NK-92 treated with Interleukin-12 subunit alpha and Interleukin-12 subunit beta, amount 100 ng/mL, for 24 hours (cell line): ENCODE measurements around the gene C11orf24.
"Not testable (repeated sequence)": the region's sequence is repeated elsewhere in the genome, so short reads cannot be mapped to it uniquely, and the experiment has no call there.

ENCODE experiments used
- DNase-seq: peaks from one replicate; lab custom pipeline; 2025; lab: John Stamatoyannopoulos, UW

Gene C11orf24

DNA sequence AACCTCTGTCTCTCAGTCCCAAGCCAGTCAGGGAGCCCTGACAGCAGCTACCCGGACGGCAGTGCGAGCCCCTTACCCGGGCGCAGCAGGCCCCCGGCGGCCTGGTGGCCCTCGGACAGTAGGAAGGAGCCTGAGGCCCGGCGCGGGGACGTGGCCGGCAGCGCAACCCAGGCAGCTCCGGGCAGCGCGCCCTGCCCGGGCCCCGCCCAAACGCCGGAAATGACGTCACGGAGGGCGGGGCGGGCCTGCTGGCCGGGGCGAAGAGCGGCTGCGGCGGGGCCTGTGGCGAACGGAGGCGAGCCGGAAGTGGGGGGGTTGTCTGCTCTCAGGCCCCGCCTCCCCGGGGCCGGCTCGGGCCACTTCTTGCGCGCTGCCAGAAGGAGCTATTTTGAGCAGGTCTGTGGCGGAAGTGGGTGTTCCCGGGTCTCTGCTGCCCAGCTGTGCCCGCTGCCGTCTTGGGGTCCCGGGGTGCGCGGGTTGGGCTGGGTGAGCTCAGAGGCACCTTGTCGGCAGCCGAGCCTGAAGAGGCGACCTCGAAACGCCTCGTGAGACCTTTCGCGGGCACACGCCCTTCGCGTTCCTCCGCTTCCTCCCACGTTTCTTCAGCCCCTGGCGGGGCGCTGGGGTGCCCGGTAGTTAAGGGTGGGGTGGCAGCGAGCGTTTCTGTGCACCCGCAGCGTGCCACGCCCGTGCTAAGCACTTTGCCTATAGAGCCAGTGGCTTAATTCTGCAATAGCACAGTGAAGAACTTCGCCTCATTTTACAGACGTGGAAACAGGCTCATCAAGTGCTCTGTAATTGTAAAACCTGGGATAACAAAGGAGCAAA is at the start of gene C11orf24:
Gene C11orf24 (minus strand): TSS at position 193 of the 828 bp plus-strand sequence. CDS start 8,206 bp downstream, outside the sequence.
- DNase-seq: peak; percentile 93

DNA sequence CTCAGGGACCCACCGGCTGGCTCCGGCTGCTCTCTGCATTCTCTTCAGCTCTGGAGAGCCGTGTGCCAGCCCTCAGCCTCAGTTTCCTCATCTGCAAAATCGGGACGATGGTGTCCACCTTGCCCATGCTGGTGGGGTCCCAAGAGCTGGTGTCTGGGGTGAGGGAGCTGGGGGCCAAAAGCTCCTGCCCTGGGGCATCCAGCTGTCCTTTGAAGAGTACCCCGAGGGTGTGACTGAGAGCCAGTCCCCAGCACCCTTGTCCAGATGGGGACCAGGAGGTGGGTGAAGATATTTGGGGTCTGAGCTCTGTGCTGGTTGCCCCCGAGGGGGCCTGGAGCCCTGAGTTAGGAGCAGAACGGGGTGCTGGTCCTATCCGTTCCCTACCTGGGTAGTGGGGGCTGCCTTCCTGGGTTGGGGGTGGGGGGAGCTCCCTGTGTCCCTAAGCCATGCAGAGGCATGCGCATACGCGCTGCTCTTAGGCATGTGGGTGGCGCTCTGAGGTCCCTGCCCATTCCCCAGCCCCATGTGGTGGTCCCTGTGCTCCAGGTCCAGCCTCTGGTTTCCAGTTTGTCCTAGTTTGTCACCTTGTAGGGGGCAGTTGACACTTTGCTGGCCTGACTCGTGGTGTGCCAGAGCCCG is 45.5 kb upstream of the C11orf24 start:
- DNase-seq: no peak

DNA sequence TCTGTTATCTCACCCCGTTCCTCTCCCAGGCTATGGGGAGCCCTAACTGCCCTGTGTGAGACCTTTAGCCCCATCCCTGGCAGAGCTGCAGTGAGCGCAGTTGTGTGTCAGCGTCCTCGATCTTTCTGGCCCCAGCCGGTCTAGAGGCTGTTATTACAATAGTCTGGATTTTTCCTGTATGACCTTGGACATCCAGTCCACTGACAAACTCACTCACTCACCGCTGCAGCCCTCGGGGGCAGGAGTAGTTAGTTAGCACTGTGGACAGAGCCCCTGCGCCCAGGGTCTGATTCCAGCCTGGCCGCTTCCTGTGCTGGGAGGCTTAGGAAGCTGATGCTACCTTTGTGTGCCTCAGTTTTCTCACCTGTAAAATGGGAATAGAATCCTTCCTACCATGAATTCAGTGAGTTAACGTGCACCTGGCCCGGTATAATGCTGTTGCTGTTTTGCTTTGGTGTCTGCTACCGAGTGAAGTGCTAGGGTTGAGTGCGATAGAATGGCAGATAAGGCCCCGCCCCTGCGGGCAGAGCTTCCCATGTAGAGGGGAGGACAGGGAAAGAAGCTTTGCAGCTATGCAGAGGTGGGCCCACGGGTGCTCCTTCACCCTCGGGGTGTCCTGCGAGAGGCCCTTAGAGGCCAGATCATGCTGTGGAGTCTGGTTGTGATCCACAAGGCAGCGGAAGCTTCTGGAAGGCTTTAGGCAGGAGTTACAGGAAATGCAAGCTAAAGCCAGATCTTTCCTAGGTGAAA is 43.6 kb upstream of the C11orf24 start:
- no peak for DNase-seq

DNA sequence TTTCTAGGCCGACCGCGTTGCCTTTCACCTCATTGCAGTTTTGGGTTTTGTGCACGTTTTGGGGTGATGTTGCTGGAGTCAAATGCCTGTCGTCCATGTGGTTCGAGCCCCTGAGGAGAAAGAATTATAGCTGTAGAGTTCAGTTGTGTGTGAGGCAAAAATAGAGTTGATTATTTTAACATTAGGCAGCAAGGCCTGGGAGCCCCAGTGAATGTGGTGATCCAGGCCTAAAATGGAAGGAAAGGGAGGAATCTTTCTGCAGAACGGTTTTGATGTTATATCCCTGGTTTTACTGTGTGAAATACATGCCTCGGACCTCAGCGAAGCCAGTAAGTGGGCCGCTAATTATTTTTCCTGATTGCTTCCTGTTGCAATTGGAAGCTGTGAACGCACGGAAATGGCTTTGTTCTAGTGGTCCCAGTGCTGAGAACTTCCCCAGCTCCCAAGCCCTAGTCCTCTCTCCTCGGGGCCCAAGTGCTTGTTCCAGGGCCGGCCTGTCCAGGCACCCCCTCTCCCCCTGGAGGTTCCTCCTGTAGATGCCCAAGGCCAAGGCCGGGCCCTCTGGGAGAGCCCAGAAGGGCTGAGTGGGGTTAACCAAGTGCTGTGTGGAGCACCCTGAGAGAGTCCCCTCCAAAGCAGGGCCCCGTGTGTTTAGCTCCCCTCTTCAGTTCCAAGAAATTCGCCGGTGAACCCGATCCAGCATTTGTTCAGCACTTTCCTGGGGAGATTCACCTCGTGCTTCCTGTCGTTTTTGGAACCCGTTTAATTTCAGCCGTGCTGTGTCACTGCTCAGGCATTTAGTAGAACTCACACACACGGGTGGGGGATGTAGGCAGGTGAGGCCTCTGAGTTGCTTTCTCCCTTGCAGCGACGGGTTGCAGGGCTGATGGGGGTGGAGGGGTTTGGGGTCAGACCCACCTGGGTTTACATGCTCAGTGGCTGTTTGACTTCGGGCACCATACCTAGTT is 42.7 kb upstream of the C11orf24 start:
- DNase-seq: no peak

DNA sequence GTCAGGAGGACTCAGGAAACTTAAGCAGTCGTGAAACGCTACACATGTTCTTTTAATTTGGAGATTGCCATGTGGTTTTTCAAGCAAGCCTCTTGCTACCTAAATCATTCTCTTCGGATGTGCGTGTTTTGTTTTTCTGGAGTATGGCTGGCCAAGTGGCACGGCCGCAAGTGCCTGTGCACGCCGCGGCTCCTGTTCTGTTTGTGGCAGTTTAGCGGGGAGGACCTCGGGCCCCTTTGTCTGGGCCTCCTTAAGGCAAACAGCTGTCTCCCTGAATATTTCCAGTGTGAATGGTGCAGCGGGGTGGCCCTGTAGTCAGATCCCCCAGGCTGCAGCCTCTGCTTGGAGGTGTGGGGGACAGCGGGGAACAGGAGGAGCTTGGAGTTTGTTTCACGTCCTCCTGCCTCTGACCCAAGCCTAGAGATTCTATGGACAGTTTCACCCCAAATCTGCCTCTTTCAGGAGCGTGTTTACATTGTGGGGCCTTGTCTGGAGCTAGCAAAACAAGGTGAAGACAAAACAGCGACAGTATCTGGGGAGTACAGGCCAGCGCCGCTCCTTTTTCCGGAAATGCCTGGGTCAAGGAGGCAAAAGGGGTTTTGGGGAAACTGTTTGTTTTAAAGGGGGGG is 41.9 kb upstream of the C11orf24 start:
- no peak for DNase-seq

DNA sequence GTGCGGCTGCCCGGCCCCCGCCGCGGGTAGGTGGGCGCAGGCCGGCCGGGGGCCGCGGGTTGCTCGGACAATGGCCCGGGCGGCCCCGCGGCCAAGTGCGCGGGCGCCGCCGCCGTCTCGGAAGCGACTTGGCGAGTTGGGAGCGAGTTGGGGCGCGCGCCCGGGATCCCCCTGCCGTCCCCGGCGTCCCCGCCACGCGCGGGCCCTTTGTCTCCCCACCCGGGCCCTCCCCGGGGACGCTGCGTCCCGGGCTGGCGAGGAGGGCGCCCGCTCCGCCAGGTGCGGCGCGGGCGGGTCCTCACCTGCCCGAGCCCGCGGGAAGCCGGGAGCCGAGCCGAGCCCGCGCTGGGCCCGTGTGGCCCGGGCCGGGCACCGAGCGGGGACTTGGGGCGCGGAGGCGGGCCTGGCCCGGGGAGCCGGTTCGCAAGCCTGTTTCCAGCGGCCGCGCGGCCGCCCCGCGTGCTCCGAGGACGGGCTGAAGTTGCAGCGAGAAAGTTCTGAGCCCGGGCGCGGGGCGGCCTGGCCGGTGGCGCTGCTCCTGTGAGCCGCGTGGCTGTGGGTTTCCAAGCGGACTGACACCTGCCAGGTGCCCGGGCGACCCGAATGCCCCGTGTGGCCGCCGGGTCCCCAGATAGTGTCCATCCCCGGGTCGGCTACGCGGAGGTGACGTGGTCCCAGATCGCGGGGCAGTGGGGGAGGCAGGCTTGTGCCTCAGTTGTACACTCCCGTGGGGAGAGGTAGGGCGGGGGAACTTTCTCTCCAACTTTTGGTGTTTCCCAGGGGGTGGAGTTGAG is 41.2 kb upstream of the C11orf24 start:
- no peak for DNase-seq

DNA sequence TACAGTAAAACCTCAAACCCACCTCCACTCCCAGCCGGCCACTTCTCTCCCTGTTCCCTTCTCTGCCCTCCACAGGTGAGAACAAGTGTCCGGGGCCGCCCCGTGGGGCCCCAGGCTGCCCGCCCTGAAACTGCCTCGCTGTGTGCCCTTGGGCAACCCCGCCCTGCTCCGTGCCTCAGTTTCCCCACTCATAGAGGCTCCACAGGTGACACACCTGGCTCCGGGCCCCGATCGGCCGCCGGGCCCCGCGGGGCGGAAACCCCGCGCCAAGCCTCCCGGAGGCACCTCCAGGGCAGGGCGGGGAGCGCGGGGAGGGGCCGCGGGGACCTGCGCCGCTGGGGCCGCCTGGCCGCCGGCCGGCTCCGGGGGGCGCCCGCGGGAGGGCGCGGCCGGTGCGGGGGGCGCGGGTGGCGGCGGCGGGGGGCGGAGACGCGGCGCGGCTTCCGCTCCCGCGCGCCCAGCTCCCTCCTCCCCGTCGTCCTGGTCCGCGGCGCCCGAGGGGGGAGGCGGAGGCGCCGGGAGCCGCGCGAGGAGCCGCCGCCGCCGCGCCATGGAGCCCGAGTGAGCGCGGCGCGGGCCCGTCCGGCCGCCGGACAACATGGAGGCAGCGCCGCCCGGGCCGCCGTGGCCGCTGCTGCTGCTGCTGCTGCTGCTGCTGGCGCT is 40.5 kb upstream of the C11orf24 start, which contains the start of gene LRP5:
Gene LRP5 (plus strand): TSS at position 475 of the 663 bp plus-strand sequence. CDS start 124 bp downstream, at position 599.
- DNase-seq: no peak

DNA sequence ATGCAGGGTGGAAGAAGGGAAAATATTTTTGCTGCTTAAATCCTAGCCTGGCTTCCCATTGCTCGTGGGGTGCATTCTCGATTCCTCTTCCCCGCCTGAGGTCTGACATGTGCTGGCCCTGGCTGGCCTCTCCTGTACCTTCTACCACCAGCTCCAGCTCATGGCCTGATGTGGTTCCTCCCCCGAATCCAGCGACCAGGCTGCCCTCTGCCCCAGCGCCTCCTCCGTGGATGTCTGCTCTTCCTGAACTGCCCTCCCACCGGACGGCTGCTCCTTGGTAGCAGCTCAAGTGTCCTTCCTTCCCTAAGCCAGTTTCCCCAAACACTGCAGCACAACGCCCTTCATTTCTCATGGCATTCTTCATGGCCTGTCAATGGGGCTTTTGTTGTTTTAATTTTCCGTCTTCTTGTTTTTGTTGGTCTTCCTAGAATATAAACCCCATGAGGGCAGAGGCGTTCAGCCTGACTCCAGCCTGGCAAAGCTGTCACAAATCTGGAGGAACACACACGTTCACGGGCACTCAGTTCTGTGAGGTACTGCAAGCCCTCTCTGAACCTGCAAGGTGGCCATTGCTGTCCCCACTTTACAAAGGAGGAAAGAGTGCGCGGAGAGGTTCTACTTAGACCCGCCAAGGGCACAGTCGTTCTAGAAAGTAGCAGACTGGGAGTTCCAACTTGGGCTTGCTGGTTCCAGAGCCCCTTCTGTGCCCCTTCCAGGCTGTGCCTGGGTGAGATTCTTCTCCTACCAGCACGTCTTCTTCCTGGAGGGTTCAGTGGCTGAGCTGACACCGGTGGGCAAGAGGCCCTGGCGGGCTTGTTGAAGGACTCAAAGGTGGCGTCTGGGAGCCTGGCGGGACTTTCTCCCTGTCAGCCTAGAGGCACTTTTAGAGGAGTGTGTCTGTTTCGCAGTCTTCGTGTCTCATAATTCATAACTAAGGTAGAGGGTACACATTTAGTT is 39.7 kb upstream of the C11orf24 start:
- DNase-seq: no peak

DNA sequence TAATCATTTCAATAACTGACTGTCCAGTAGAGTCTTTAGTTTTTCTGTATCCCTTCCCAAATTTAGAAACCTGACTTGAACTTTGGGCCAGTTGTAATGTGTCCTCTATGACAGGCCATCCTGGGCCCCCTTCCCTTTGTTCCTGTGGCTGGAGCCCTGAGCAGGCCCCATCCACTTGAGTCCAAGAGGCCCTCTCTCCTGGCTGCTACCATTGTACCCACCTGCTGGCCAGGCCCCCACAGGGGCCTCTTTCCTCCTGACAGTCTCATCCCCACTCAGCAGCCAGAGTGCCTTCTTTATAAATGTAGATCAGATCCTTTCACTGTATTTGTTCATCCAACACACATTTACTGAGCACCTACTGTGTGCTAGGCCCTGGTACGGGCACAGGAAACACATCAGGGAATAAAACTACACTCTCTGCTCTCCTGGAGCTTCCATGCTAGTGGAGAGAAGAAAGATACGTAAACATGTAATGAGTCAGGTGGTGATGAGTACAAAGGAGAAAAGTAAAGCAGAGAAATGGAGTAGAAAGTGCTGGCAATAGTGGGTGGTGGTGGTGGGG is 37.9 kb upstream of the C11orf24 start:
- no peak for DNase-seq

DNA sequence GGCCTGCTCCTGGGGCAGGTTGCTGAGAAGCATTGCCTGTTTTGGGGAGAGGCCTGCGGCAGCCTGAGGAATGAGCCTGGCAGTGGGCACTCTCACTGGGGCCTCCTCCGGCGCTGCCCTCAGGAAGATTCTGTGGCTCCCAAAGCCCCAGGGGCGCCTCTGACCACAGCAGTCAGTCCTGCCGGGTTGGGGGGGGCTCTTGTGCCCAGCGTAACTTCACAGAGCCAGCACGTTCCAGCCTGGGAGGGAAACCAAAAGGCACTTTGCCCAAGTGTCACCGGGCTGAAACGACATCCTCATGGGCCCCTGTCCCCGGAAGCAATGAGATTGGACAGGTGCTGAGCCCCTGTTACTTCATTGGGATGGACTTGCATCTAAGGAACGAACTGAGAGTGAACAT is 36.3 kb upstream of the C11orf24 start:
- DNase-seq: no peak

DNA sequence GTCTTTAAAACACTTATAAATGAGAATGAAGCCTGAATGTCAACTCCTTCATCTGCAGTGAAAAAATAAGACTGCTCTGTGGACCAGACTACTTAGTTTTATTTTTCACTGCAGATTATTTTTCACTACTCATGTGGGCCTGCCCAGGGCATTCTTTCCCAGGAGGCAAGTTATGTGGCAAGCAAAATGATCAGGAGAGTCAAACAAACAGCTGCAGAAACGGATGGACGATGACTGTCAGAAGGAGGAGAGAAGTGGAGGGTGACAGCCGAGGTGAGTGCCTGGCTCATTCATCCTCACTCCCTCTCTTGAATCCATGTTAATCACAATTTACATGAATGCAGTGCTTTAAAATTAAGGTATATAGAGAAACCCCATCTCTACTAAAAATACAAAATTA is 34.9 kb upstream of the C11orf24 start:
- DNase-seq: no peak

DNA sequence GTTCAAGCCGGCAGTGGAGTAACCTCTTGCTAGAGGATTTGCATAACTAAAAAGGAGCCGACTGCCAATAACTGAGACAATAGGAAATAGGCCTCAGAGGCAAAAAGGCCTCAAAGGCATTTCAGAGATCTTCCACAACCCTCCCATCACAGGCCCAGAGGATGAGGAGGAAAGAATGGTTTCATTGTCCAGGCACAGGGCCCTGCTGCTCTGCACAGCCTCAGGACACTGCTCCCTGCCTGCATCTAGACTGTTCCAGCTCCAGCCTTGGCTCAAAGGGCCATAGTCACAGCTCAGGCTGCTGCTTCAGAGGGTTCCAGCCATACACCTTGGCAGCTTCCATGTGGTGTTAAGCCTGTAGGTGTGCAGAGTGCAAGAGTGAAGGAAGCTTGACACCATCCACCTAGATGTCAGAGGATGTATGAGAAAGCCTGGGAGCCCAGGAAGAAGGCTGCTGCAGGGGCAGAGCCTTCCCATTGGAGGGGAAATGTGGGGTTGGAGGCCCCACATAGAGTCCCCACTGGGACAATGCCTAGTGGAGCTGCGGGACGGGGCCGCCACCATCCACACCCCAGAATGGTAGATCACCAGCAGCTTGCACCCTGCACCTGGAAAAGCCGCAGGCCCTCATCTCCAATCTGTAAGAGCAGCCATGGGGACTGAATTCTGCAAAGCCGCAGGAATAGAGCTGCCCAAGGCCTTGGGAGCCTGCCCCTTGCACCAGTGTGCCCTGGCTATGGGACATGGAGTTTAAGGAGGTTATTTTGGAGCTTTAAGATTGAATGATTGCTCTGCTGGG is 32.4 kb upstream of the C11orf24 start:
- DNase-seq: no peak

DNA sequence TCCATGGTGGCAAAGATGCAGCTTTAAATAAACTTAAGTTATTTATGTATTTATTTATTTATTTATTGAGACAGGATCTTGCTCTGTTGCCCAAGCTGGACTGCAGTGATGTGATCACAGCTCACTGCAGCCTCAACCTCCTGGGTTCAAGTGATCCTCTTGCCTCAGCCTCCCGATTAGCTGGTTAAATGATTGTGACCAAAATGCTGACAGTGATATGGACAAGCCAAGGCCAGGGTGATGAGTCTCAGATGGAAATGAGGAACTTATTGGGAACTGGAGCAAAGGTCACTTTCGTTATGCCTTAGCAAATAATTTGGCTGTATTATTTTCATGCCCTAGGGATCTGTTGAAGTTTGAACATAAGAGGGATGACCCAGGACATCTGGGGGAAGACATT is 31.3 kb upstream of the C11orf24 start:
- no peak for DNase-seq

DNA sequence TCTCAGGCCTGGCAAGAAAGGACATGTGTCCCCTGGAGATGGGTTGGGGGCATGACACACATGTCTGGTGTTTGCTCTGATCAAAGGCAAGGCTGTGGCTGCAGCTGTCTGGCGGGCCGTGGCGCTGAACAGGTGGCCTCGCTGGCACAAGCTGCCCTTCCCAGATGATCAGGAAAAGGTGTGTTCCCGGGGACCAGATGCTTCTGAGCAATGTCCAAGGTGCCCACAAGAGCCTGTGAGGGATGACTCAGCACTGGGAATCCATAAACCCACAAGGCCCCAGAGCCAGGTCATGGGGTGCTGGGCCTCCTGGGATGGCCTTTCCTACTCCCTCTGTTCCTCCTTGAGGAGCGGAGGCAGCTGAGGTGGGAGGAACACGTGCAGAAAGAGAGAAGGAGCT is 30.9 kb upstream of the C11orf24 start:
- no peak for DNase-seq

DNA sequence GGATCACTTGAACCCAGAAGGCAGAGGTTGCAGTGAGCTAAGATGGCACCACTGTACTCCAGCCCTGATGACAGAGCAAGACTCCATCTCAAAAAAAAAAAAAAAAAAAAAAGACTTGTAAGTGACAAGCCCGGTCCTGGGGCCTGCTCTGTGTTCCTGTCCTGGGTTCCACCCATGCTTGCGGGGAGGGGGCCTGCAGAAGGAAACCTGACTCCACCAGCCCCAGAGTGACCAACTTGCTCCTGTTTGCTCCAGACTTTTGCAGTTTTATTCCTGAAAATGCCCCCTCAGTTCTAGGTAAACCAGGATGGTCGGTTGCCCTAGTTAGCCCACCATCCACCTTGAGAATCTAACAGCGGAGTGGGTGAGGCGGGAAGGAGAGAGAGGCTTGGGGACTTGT is 30.5 kb upstream of the C11orf24 start:
- no peak for DNase-seq

DNA sequence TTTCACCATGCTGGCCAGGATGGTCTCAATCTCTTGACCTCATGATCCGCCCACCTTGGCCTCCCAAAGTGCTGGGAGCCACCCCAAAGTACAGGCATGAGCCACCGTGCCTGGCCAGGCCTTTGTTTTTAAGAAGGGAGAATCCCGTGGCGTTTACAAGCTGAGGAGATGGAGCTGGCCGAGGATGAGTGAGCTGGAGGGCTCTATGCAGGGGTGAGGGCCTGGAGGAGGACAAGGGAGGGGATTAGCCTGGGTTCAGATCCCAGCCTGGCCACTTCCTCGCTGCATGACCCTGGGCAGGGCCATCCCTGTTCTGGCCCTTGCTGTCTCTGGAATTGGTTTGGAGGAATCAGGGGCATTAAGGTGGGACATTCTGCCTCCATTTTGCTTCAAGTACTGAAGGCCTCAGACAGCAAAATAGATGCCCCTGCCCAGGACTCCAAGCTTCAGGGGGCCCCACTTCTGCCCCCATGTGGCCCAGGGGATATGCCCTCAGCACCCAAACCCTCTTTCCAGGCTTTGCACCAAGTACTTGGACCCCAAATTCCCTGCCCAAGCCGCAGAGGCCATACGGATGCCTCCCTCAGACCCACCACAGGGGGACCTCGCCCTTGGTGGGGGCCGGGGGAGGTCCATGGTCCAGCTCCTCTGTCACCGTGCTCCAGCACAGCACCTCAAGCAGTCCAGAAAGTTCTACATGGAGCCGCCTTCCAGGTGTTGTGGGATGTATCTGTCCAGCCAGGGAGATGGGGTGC is 28.5 kb upstream of the C11orf24 start:
- no peak for DNase-seq

DNA sequence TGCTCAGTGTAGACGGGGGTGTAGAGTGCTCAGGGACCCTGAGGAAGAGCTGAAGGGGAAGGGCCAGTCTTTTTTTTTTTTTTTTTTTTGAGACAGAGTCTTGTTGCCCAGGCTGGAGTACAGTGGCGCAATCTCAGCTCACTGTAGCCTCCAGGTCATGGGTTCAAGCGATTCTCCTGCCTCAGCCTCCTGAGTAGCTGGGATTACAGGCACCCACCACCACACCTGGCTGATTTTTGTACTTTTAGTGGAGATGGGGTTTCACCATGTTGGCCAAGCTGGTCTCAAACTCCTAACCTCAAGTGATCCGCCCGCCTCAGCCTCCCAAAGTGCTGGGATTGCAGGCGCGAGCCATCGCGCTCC is 27.7 kb upstream of the C11orf24 start:
- DNase-seq: not testable (repeated sequence)
